Neural cell (in vitro differentiated cells): ENCODE results near the gene BEND7. TPM values are rescaled to one million over a fixed set of nuclear protein-coding genes. Genes with fewer than 3 reads are reported as not detected.

Experiments
- H2AFZ ChIP-seq: fragments of 200-600, 300-800 bp; sonication (generic), shearing (Covaris generic); 2 replicates; pipeline ENCODE4 v1.6.0; 2014; ENCODE audit warnings: low read depth, mild to moderate bottlenecking, antibody characterized with exemption, low read length, moderate library complexity
- H3F3A ChIP-seq: fragments of 200-600 bp; shearing (Covaris generic); 2 replicates; pipeline ENCODE4 v1.6.1; 2016; ENCODE audit warnings: mild to moderate bottlenecking, moderate library complexity, mixed read lengths, antibody characterized with exemption, low read length; ENCODE audit not compliant: insufficient read depth, poor library complexity, severe bottlenecking
- H3K27ac ChIP-seq: fragments of 200-600, 300-800 bp; sonication (generic), shearing (Covaris generic); 2 replicates; pipeline ENCODE4 v1.5.1; 2014; ENCODE audit warnings: mild to moderate bottlenecking, low read length, moderate library complexity
- H3K27me3 ChIP-seq: fragments of 300-800, 200-600 bp; sonication (generic), shearing (Covaris generic); 2 replicates; pipeline ENCODE4 v1.6.0; 2014; ENCODE audit warnings: mild to moderate bottlenecking, low read depth, low read length, moderate library complexity; ENCODE audit not compliant: insufficient read depth
- H3K36me3 ChIP-seq: fragments of 300-800, 200-600 bp; sonication (generic), shearing (Covaris generic); 2 replicates; pipeline ENCODE4 v1.5.1; 2014; ENCODE audit warnings: mild to moderate bottlenecking, antibody characterized with exemption, low read length, moderate library complexity; ENCODE audit not compliant: insufficient read depth
- H3K4me2 ChIP-seq: fragments of 300-800, 200-600 bp; sonication (generic), shearing (Covaris generic); 2 replicates; pipeline ENCODE4 v1.6.0; 2014; ENCODE audit warnings: mild to moderate bottlenecking, low read length
- H3K4me3 ChIP-seq: fragments of 300-800, 200-600 bp; sonication (generic), shearing (Covaris generic); 2 replicates; pipeline ENCODE4 v1.5.1; 2014; ENCODE audit warnings: mild to moderate bottlenecking, low read length, moderate library complexity
- H3K79me2 ChIP-seq: fragments of 200-600 bp; shearing (Covaris generic); replicated peaks from 2 replicates; pipeline ENCODE4 v1.6.0; 2014; ENCODE audit warnings: mild to moderate bottlenecking, low read length, moderate library complexity; ENCODE audit not compliant: insufficient read depth
- H3K9ac ChIP-seq: fragments of 300-800, 200-600 bp; sonication (generic), shearing (Covaris generic); 2 replicates; pipeline ENCODE4 v1.6.1; 2016; ENCODE audit warnings: mild to moderate bottlenecking, low read length, mixed read lengths
- H3K9me2 ChIP-seq: fragments of 200-600 bp; shearing (Covaris generic); 2 replicates; pipeline ENCODE4 v1.6.1; 2016; ENCODE audit warnings: mild to moderate bottlenecking, low read length, mixed read lengths; ENCODE audit not compliant: insufficient read depth
- H3K9me3 ChIP-seq: fragments of 200-600, 300-800 bp; sonication (generic), shearing (Covaris generic); 2 replicates; pipeline ENCODE4 v1.6.1; 2016; ENCODE audit warnings: mild to moderate bottlenecking, mixed run types, low read length, moderate library complexity, mixed read lengths
- H4K20me1 ChIP-seq: fragments of 200-600 bp; shearing (Covaris generic); 2 replicates; pipeline ENCODE4 v1.6.1; 2016; ENCODE audit warnings: mild to moderate bottlenecking, mixed run types; ENCODE audit not compliant: insufficient read depth
- EP300 ChIP-seq: fragments of 450-650 bp; conservative IDR thresholded peaks from 2 replicates; pipeline ENCODE4 v1.6.1; 2014; ENCODE audit warnings: antibody characterized with exemption, mild to moderate bottlenecking, moderate library complexity; ENCODE audit not compliant: poor library complexity, severe bottlenecking
- EZH2 ChIP-seq: fragments of 200-600, 300-800 bp; shearing (Covaris generic), sonication (generic); IDR thresholded peaks from 2 replicates; pipeline ENCODE4 v1.6.1; 2014; ENCODE audit warnings: antibody characterized with exemption, low read length, borderline replicate concordance, mild to moderate bottlenecking; ENCODE audit not compliant: insufficient read depth, poor library complexity, severe bottlenecking
- MXI1 ChIP-seq: fragments of 450-650 bp; conservative IDR thresholded peaks from 2 replicates; pipeline ENCODE4 v1.6.1; 2014; ENCODE audit warnings: antibody characterized with exemption, mild to moderate bottlenecking; ENCODE audit not compliant: poor library complexity, severe bottlenecking
- POLR2AphosphoS5 ChIP-seq: IDR thresholded peaks from 2 replicates; pipeline ENCODE4 v1.6.1; 2012
- RAD21 ChIP-seq: fragments of 450-650 bp; conservative IDR thresholded peaks from 2 replicates; pipeline ENCODE4 v1.6.1; 2014; ENCODE audit warnings: antibody characterized with exemption, mild to moderate bottlenecking, moderate library complexity
- SMC3 ChIP-seq: fragments of 450-650 bp; conservative IDR thresholded peaks from 2 replicates; pipeline ENCODE4 v1.6.1; 2014; ENCODE audit warnings: antibody characterized with exemption, mild to moderate bottlenecking, moderate library complexity; ENCODE audit not compliant: poor library complexity
- TAF1 ChIP-seq: IDR thresholded peaks from 2 replicates; pipeline ENCODE4 v1.6.1; 2012; ENCODE audit warnings: low read depth
- polyA plus RNA-seq: library from polyadenylated mRNA; depleted of rRNA; stranded (reverse); fragments of >200 nt; gene quantifications from 2 replicates; pipeline ENCODE4 v1.2.3, GENCODE V29; 2014
- TF ChIP-seq, protein P1 (sequence below): fragments of 450-650 bp; IDR thresholded peaks from 2 replicates; pipeline ENCODE4 v1.5.1; 2014; ENCODE audit warnings: antibody characterized with exemption, mild to moderate bottlenecking, moderate library complexity; ENCODE audit not compliant: poor library complexity, severe bottlenecking
- TF ChIP-seq, protein P2 (sequence below): IDR thresholded peaks from 2 replicates; pipeline ENCODE4 v1.6.1; 2012; ENCODE audit warnings: borderline replicate concordance

Gene BEND7
- polyA plus RNA-seq, 1 donor from 2014 or later: 5.1 TPM

DNA sequence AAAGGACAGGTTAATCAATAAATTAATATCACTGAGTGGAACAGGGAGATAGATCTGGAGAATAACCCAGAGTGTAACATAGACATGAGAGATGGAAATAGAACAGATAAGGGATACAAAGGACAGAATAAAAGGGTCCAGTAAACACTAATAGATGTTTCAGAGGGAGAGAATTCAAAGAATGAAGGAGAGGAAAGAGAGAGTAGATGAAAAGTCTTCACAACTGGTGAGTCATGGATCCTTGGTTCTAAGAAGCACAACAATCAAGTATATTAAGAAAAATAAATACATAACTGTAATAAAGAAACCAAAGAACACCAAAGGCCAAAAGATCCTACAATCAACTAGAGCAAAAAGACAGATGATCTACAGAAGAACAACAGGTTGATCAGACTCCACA is 66.3 kb downstream of the BEND7 start:
- Histone ChIP-seq H3K27ac (no peak overlapping the region), H3K9me3 (no peaks in the 10 kb centered on the region), H3K9ac (no peak overlapping the region), H3K36me3 (no peaks in the 10 kb centered on the region), H3K79me2 (no peaks in the 10 kb centered on the region), H3K27me3 (no peaks in the 10 kb centered on the region), H3F3A (no peaks in the 10 kb centered on the region), H2AFZ (no peak overlapping the region), H3K9me2 (no peaks in the 10 kb centered on the region), H4K20me1 (no peaks in the 10 kb centered on the region), H3K4me3 (no peak overlapping the region), H3K4me2 (no peak overlapping the region)
- no peak for TF ChIP-seq POLR2AphosphoS5
- TF ChIP-seq, protein P1, sequence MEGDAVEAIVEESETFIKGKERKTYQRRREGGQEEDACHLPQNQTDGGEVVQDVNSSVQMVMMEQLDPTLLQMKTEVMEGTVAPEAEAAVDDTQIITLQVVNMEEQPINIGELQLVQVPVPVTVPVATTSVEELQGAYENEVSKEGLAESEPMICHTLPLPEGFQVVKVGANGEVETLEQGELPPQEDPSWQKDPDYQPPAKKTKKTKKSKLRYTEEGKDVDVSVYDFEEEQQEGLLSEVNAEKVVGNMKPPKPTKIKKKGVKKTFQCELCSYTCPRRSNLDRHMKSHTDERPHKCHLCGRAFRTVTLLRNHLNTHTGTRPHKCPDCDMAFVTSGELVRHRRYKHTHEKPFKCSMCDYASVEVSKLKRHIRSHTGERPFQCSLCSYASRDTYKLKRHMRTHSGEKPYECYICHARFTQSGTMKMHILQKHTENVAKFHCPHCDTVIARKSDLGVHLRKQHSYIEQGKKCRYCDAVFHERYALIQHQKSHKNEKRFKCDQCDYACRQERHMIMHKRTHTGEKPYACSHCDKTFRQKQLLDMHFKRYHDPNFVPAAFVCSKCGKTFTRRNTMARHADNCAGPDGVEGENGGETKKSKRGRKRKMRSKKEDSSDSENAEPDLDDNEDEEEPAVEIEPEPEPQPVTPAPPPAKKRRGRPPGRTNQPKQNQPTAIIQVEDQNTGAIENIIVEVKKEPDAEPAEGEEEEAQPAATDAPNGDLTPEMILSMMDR: no peak
- TF ChIP-seq EZH2: no peak
- no peak for TF ChIP-seq TAF1
- no peak for TF ChIP-seq SMC3
- TF ChIP-seq, protein P2, sequence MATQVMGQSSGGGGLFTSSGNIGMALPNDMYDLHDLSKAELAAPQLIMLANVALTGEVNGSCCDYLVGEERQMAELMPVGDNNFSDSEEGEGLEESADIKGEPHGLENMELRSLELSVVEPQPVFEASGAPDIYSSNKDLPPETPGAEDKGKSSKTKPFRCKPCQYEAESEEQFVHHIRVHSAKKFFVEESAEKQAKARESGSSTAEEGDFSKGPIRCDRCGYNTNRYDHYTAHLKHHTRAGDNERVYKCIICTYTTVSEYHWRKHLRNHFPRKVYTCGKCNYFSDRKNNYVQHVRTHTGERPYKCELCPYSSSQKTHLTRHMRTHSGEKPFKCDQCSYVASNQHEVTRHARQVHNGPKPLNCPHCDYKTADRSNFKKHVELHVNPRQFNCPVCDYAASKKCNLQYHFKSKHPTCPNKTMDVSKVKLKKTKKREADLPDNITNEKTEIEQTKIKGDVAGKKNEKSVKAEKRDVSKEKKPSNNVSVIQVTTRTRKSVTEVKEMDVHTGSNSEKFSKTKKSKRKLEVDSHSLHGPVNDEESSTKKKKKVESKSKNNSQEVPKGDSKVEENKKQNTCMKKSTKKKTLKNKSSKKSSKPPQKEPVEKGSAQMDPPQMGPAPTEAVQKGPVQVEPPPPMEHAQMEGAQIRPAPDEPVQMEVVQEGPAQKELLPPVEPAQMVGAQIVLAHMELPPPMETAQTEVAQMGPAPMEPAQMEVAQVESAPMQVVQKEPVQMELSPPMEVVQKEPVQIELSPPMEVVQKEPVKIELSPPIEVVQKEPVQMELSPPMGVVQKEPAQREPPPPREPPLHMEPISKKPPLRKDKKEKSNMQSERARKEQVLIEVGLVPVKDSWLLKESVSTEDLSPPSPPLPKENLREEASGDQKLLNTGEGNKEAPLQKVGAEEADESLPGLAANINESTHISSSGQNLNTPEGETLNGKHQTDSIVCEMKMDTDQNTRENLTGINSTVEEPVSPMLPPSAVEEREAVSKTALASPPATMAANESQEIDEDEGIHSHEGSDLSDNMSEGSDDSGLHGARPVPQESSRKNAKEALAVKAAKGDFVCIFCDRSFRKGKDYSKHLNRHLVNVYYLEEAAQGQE: no peak
- no peak for TF ChIP-seq RAD21
- no peak for TF ChIP-seq MXI1
- TF ChIP-seq EP300: no peak

DNA sequence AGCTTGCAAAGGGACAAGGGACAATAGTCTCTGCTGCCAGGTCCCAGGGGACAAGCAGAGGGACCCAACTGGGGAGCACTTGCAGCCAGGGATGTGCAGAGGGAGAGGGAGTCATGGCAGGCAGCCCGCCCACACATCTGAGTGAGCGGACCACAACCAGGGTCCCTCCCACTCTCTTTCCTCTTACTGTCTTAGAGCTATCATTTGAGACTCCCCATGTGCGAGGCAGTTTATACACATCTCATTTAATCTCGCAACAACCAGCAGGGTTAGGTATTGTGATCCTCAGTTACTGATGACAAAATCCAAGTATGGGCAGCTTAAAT is 70.2 kb downstream of the BEND7 start:
- no peak overlapping the region for H3K27ac ChIP-seq
- no peak overlapping the region for H3K9ac ChIP-seq
- no peaks in the 10 kb centered on the region for H3K36me3 ChIP-seq
- H3F3A ChIP-seq: no peaks in the 10 kb centered on the region
- H3K4me3 ChIP-seq: no peak overlapping the region
- H3K4me2 ChIP-seq: no peak overlapping the region
- no peaks in the 10 kb centered on the region for H3K9me3 ChIP-seq
- no peaks in the 10 kb centered on the region for H3K27me3 ChIP-seq
- H3K79me2 ChIP-seq: no peaks in the 10 kb centered on the region
- TF ChIP-seq, protein P1: no peak
- no peak for TF ChIP-seq POLR2AphosphoS5
- no peak for TF ChIP-seq MXI1
- TF ChIP-seq, protein P2: no peak
- TF ChIP-seq TAF1: no peak
- TF ChIP-seq EP300: no peak
- no peak for TF ChIP-seq EZH2
- TF ChIP-seq RAD21: no peak
- no peak for TF ChIP-seq SMC3
- no peak overlapping the region for H2AFZ ChIP-seq
- H3K9me2 ChIP-seq: no peaks in the 10 kb centered on the region
- H4K20me1 ChIP-seq: no peaks in the 10 kb centered on the region
